T47D (cell line): ENCODE measurements around the gene PCDHGA1.

Experiments
- DNase-seq, 2 experiments: peaks; one replicate each; pipeline versions ENCODE4 v3.0.0 to v3.0.0-alpha.2; 2011 to 2012; ENCODE audit warnings: low read depth in 1 of 2, low spot score in 1 of 2
- JUND ChIP-seq: IDR thresholded peaks from 2 replicates; pipeline ENCODE4 v1.6.1; 2012; ENCODE audit warnings: low read depth
- in situ Hi-C: cut with HindIII; loops from 2 replicates; pipeline ENCODE4 v1.10.0; 2016; ENCODE audit warnings: low sequenced_read_pairs, low pct_unique_long_range_greater_than_20kb

PCDHGA1 gene

DNA sequence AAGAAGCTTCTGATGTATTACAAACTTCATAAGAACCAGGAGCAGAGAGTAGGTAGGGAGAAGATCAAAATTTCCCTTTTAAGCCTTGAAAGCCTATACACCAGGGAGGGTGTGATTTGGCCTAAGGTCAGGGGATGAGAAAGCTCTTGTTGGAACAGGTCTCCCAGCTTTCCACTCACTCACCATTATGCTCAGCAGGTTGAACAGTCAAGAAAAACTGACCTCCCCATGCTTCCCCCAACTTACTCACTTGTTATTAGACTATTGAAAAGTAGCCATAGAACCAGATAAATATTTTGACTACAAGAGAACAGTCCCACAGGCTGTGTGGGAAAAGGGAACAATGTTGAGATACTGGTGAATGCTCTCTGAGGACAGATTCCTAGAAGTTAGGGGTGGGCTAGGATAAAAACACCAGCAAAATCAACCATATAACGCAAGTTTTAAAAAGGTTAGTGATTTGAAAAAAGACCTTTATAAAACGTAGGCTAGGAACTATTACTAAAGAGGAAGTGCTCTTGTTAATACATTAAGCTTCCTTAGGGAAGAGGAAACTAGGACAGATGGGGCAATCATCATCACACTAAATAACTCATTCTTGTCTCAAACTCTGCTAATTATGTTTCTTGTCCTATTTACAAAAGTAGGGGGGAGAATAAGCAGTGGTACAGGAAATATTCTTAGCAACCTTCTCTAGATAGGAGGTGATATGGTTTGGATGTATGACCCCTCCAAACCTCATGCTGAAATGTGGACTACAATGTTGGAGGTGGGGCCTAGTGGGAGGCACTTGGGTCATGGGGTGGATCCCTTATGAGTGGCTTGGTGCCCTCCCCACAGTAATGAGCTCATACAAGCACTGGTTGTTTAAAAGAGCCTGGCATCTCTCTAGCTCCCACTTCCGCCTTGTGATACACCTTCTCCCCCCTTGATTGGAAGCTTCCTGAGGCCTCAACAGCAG lies 189.6 kb downstream of the PCDHGA1 start:
- in situ Hi-C loops, result no loop called here
- TF ChIP-seq JUND, result no peak
- no peak for DNase-seq

DNA sequence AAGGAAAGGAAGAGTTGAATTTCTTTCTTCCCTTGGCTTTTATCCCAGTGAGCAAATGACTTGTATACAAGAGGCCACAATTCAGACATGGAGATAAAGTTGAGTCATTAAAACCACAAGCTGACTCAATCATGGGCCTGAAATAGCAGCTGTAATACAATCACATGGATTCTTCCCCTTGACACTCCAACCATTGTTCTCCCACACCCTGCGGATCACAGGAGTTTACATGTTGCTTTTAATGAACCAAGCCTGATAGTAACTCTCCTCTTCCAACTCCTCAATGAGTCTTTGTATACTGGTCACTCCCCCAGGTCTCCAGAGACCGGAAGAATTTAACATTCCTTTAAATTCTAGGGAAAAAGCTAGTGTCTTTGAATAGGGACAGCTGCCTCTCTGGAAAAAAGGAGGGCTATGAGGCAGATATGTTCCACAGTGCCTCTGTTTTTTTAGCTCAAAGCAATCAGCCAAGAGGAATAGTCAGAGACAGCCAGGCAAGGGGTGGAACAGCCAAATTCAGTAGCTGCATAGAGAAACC lies 191.0 kb downstream of the PCDHGA1 start:
- in situ Hi-C loops, result no loop called here
- peak in 1 of 2 experiments; percentile 33 for DNase-seq

DNA sequence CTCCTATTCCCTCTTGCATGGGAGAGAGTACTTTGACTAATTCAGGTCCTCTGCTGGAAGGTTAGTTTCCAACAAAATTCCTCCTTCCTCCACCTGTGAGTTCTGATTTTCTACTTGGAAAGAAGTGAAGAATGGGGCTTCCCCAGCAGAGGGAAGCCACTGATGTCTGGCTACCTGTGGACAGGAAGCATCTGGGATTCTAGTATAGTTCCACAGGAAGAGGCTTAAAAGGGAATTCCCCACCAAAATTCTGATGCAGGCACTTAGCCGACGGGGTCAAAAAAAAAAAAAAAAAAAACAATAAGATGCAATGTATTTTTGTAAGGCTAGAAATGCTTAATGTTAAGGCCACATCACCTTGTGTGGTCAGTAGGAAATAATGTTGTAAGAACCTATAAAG lies 192.0 kb downstream of the PCDHGA1 start:
- in situ Hi-C loops, result no loop called here
- no peak for DNase-seq
- no peak for TF ChIP-seq JUND

More for the DNA sequence above, 191.0 kb downstream of the PCDHGA1 start:
- no peak for TF ChIP-seq JUND

DNA sequence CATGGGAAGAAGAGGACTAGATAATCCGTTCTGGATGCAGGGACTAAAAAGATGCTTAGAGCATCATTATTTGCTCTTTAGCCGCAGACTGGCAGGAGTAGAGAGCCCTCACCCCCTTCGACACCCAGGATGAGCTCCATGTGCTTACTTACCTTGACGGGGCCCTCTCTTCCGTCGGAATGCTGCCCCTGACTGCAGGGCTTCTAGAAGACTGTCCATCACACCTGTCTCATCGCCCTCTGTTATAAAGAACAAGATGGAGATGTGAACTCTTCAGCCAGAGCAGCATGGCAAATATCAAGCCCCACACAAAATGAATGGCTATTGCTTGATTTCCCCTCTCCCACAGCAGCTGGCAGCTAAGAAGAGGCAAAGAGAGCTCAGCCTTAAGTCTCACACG lies 193.7 kb downstream of the PCDHGA1 start:
- DNase-seq, result no peak
- no peak for TF ChIP-seq JUND
- in situ Hi-C loops, result no loop called here

DNA sequence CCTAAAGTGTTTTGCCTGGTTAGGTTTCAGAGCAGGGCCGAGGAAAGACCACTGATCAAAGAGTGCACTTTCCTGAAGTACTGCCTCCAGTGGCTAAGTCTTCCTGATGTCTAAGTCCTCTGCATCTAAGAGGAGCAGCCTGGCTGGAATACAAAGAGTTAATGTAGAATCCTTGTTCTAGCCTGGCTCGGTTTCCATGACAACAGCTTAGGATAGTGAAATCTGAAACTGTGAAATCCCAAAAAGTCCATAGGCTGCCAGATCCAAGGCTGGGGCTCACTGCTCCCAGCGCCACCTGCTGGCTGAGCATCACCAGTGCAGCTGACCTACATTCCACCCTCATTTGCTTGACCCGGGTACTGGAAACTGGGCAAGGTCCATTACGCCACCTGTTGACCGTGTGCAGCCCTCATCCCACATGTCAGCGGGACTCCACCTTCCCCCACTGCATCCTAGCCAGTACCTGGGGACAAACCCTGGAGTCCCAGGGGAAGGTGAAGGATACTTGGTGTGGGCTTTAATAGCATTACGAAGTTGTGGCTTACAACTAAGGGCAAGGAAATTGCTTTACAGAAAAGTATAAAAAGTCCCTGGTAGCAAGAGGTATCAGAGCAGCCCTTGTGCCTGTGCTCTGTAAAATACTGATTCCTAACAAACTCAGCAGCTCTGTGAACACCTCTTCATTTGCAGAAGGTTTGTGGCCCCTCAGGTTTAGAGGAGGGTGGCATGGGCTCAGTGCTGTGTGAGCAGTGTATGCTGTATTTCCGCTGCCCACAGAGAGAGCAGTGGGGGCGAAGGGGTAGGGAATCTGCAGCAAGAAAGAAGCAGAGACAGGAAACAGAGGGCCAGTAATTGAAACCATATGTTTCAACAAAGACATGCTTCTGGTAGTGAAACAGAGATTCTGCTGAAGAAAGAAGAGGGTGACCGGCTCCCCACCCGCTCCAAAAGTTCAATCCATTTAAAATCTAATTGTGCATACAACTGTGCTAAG lies 194.6 kb downstream of the PCDHGA1 start:
- in situ Hi-C loops, result no loop called here
- peak; percentile 93 to 95 for DNase-seq
- TF ChIP-seq JUND, result no peak

DNA sequence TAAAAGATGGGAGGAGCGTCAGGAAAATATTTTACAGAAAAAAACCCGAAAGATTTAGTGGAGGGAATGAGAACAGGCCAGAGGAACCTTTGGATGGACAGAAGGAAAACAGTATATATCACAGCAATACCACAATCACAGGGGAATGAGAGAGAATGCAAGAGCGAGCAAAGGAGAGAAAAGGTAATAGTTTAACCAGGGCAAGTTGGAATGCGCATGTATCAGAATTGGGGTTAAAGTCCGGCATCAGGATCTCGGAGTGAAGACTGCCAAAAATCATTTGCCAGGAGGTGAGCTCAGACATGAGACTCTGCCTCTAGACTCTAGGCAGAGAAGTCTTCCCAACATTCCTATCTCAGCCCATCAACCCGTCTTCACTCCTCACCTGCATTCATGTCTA lies 195.3 kb downstream of the PCDHGA1 start:
- DNase-seq, result no peak
- in situ Hi-C loops, result no loop called here
- TF ChIP-seq JUND, result no peak

DNA sequence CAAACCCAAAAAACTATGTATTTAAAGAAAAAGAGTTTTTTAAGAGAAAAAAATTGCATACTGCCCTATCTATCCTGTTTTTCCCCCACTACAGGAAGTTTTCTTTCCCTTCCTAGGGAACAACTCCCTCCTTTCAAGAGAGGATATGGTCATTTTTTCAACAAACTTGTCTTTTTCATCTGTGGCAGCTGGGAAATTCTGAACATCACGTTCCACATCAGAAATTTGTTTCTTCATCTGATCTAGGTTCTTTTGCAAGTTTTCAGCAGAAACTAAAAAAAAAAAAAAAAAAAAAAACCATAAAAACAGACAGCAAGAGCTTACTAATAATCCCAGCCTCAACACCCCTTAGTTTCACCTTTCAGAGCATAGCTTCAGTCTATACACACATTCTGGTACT lies 197.1 kb downstream of the PCDHGA1 start:
- in situ Hi-C loops, result no loop called here
- TF ChIP-seq JUND, result no peak
- DNase-seq, result no peak

DNA sequence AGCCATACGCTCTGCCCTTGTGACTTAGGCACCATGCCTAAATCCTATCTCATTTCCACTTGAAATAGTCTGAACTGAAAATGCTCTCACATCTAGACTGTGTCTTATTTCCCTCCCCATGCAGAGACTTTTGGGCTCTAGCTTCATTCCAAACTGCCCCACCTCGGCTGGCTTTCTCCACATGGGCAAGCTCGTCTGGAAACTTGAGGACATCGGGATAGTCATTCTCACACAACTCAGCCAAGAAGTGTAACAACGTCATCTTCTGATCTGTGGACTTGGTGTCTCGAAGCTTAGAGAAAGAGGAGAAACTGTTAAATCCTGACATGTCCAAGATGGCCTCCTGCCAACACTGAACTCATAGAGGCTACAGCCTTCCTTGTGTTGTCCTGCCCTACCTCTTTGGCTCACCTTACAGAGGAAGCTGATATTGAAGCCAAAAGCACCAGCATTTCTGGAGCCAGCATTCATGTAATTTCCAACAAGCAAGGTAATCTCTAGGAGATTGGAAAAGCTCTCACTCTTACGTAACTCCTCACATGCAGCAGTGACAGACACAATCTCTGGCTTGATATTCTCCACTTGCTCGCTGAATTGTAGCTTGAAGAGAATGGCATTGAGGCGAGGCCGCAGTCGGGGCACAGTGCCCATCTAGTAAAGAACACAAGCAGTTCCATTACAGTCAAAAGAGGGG lies 198.1 kb downstream of the PCDHGA1 start:
- in situ Hi-C loops, result no loop called here
- no peak for DNase-seq
- TF ChIP-seq JUND, result no peak

DNA sequence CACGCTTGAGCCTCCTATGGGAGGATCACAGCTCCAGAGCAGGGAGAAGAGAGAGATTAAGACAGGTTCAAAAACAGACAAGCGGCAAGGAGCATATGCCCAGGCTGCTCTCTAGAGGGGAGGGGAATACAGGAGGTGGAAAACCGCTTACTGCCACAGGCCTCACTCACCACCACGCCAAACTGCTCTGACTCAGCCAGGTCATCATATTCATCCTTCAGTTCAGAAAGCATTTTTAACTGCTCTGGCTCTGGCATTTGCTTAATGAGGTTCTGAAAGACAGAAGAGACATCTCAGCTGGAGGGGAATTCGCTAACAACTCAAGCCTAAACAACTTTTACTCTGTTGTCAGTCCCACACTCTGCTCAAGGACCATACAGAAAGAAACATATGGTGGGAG lies 198.7 kb downstream of the PCDHGA1 start:
- DNase-seq, result no peak
- in situ Hi-C loops, result no loop called here
- no peak for TF ChIP-seq JUND

DNA sequence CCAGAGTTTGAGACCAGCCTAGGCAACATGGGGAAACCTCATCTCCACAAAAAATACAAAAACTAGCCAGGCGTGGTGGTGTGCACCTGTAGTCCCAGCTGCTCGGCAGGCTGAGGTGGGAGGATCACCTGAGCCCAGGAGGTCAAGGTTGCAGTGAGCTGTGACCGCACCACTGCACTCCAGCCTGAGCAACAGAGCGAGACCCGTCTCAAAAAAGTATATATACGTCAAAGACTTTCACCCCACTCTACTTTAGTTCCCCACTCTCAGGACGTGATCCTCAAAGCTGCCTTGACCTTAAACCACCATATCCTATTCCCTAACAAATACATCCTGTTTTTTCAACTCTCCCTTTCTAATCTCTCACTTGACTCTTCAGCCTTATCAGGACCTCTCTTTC lies 199.6 kb downstream of the PCDHGA1 start:
- TF ChIP-seq JUND, result no peak
- in situ Hi-C loops, result no loop called here
- DNase-seq, result no peak

DNA sequence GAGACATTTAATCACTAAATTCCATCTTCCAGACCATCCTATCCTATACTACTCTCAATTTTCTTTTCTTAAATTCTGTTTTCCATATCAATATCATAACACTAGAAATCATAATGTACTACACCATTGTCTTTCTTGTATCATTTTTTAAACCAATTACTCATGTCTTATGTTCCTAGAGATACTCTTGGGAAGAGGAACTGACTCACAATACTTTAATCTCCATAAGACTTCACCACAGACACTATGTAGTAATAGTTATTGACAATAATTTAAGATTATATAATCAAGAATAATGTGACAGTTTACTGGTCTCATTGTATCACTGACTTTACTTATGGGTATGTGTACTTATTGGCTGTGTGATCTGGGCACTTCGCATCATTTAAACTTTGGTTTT lies 202.4 kb downstream of the PCDHGA1 start:
- in situ Hi-C loops, result no loop called here
- TF ChIP-seq JUND, result no peak
- DNase-seq, result no peak

DNA sequence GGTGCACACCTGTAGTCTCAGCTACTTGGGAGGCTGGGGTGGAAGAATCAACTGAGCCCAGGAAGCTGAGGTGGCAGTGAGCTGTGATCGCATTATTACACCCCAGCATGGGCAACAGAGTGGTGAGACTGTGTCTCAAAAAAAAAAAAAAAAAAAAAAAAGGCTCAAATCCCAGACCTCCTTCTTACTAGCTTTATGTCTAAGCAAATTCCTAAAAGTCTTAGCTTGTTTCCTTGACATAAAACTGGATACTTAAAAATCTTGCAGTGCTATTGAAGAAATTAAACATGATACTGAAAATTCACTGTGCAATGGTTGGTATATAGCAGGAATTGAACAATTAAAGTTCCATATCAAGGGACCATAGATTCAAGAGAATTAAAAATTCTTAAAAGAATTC lies 203.6 kb downstream of the PCDHGA1 start:
- no peak for TF ChIP-seq JUND
- no peak for DNase-seq
- in situ Hi-C loops, result no loop called here
